Measurements from ENCODE around the gene KIF4A.

- no peak for TF ChIP-seq LEF1 (IDR thresholded peaks at IDR 0.05)
- TF ChIP-seq JUN (IDR thresholded peaks at IDR 0.05; ENCODE audit: borderline replicate concordance, low read depth, low read length): no peak
- no peak for TF ChIP-seq JUN (CRISPR knock-in tag; IDR thresholded peaks at IDR 0.05; ENCODE audit: borderline replicate concordance)
- no peak for TF ChIP-seq CBX3 (IDR thresholded peaks at IDR 0.05; ENCODE audit: borderline replicate concordance in 1 of 2, low read length in 2 of 2)
- no peak for TF ChIP-seq YY1 (IDR thresholded peaks at IDR 0.05; ENCODE audit: borderline replicate concordance in 1 of 3, control insufficient read depth in 1 of 3, extremely low read depth in 1 of 3, insufficient read depth in 3 of 3, insufficient read length in 1 of 3, insufficient replicate concordance in 2 of 3, low read depth in 1 of 3, low read length in 2 of 3)
- no peak for TF ChIP-seq POLR2A (conservative IDR thresholded peaks at IDR 0.05)
- no peak for TF ChIP-seq ARID2 (IDR thresholded peaks at IDR 0.05)
- TF ChIP-seq MXI1 (IDR thresholded peaks at IDR 0.05; ENCODE audit: low read depth, low read length): no peak
- TF ChIP-seq DPF2 (IDR thresholded peaks at IDR 0.05): no peak
- TF ChIP-seq RUNX1 (IDR thresholded peaks at IDR 0.05; ENCODE audit: low read depth): no peak
- TF ChIP-seq ZHX1 (conservative IDR thresholded peaks at IDR 0.05; ENCODE audit: low read length): no peak
- TF ChIP-seq ZNF12 (CRISPR knock-in tag; IDR thresholded peaks at IDR 0.05): no peak
- TF ChIP-seq HNRNPK (IDR thresholded peaks at IDR 0.05; ENCODE audit: low read depth, low read length, poor library complexity, severe bottlenecking): no peak
Measured at GRCh38 chrX:70456256-70456655, 166.4 kb downstream of the KIF4A start.

Measured in K562 (cell line).